GM19395 (cell line): Measurements from ENCODE around the gene MTFP1.
"Not testable (repeated sequence)": the region's sequence is repeated elsewhere in the genome, so short reads cannot be mapped to it uniquely, and the experiment has no call there.

Source experiments
- ATAC-seq: cut with Tn5 transposase; IDR thresholded peaks from one replicate; pipeline ENCODE4 v1.9.1; 2021; ENCODE audit warnings: mild to moderate bottlenecking, moderate library complexity; ENCODE audit not compliant: unreplicated experiment

The MTFP1 gene

DNA sequence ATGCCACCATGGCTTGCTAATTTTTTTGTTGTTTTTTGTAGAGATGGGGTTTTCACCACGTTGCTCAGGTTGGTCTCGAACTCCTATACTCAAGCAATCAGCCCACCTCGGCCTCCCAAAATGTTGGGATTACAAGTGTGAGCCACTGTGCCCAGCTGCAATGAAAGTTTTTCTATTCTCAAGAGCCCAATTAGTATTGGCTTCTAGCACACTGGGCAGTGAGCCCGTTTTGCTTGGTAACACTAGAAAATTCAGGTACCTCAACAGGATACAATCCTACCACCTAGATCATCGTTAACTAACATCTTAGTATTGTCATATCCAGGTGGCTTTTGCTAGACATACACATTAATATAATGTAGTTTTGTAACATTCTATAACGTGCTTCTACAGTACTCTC, 27.3 kb downstream of the MTFP1 start:
- ATAC-seq, result no peak

DNA sequence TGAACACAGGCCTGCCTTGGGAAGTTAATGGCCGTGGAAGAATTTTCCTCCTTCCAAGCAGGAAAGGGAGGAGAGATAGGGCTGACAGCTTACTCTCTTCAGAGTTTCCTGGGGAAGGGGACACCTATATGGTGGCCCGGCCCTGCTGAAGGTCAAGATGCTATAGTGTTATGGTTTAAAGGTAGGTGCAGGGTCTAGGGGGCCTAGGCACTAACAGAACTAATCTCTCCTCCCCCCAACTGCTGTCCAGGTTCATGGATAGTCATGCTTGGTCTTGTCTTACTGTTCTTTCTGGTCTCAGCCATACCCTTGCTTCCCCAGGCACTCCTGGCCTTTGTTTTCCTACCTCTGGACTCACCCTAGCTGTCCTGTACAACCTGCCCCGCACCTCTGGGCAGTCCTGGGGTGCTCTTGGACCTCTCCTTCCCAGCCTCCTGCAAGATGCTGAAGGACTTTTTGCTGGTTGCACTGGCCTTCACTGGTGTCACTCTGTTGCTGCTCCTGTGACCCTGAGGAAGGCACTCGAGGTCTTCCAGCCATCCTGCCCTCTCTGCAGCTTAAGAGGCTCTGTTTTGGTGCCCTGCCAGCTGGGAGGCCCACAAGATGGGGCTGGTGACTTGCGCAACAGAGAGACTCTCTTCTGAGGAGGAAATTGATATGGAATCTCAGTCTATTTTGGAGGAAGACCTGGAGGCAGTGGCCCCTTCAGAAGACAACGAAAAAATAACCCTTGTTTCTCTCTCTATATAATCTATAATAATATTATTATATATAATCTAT, 28.4 kb downstream of the MTFP1 start:
- ATAC-seq, result no peak

DNA sequence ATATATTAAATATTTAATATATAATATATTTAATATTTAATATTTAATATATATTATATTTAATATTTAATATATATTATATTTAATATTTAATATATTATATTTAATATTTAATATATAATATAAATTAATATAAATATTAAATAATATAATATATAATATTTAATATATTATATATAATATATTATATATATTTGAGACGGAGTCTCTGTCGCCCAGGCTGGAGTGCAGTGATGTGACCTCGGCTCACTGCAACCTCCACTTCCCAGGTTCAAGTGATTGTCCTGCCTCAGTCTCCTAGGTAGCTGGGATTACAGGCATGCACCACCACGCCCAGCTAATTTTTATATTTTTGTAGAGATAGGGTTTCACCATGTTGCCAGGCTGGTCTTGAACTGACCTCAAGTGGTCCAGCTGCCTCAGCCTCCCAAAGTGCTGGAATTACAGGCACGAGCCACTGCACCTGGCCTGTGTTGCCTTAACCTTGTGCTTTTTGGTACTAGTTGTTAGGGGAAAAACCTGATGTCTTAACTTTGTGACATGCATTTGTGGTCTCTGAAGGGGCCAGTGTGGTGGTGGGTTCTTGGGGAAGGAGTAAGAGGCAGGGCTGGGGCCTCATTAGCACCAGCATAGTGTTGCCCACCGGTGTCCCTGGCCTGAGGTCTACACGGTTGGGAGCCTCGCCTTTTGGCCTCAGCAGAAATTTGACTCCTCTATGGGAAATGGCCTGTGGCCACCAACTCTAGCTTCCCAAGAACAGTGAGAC, 29.7 kb downstream of the MTFP1 start:
- no peak for ATAC-seq

DNA sequence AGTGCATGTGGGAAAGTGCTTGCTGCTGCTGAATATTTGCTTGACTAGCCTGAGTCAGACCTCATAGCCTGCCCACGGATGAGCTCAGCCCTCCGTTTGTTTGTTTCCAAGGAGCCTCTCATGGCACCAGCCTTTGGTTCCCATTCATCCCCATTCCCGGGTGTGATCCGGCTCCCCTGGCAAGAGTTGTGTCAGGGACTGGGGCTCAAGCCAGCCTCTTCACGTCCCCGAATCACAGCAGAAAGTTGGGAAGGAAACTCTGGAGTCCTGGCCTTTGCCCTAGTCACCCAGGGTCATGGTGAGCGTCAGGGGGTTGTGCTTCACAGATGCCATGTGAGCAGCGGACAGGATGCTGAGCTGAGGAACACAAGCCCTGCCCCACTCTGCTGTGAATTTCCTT, 32.4 kb downstream of the MTFP1 start:
- no peak for ATAC-seq

DNA sequence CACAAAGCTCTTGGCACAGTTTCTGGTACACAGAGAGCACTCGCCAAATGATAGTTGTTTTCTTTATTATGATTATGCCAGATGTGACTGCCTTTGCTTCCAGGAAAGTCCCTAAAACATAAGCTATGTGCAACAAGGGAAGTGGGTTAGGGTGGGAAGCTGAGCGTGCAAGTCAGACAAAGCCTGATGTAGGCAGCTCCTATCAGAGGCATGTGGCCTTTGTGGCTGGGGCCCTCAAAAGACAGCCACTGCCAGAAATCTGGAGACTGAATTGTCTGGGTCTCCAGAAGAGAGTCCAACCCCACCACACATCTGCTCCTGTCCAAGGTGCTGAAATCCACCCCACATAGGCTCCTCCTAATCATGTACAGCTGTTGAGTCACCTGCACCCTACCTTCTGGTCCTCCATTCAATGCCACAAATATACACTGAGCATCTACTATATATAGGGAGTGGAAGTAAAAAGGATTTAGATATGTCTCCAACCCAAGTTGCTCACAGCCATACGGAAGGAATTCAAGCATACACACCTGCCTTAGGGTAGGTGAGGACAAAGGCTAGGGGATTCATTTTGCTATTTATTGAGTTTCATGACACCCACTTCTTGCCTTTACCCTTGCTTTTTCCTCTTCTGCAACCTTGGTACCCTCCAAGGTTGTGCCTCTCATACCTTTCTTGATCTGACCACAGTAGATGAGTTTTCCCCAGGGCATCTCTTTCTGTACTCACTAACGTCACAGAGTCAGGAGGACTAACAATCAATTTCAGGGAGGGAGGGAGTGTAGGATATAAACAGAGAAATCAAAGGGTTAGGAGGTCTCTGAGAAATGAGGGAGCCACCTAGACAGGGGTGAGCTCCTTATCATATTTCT, 33.8 kb downstream of the MTFP1 start:
- no peak for ATAC-seq

DNA sequence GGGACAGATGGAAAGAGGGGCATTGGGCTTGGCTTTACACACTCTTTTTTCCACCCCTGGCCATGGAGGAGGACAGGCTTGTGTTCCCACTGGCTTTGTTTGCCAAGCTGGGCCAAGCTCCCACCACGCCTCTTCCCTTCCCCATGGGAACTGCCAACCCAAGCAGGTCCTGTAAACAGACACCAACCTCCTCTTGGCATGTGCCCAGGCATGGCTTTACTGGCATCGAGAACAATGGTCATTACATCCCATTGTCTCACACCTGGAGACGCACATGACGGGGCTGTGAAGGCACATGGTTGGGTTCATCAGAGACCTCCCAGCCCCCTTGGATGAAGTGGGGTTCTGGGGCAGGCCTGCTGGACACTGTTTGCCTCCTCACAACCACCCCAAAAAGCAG, 34.6 kb downstream of the MTFP1 start:
- ATAC-seq, result no peak

DNA sequence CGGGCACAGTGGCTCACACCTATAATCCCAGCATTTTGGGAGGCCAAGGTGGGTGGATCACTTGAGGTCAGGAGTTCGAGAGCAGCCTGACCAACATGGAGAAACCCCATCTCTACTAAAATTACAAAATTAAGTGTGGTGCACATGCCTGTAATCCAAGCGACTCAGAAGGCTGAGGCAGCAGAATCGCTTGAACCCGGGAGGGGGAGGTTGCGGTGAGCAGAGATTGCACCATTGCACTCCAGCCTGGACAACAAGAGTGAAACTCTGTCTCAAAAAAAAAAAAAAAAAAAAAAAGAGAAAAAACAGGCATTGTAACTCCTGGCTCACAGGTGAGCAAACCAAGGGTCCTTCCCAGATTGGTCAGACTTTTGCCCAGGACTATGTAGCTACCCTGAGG, 35.0 kb downstream of the MTFP1 start:
- not testable (repeated sequence) for ATAC-seq

DNA sequence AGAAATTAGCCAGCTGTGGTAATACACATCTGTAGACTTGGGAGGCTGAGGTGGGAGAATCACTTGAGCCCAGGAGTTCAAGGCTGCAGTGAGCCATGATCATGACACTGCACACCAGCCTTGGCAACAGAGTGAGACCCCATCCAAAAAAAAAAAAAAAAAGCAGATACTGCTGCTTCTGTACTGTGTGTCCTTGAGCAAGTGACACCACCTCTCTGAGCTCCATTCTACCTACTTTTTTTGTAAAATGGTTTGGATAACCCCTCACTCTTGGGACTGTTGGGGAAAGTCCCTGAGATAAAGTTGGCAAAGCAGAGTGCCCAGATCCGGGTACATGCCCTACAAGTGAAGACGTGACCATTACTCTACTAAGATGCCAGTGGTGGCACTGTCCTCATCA, 43.6 kb downstream of the MTFP1 start:
- no peak for ATAC-seq

DNA sequence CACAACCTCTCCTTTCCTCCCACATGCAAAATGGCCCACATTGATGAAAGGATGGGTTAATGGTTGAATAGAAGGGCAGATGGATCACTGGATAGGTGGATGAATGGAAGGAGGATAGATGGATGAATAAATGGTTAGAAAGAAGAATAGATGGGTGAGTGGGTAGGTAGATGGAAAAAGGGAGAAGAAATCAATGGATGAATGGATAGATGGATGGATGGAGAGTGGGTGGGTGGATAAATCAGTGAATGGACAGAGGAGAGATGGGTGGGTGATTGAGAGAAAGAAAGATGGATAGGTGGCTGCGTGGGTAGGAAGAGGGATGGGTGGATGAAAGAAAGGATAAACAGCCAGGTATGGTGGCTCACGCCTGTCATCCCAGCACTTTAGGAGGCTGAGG, 45.1 kb downstream of the MTFP1 start:
- ATAC-seq, result no peak

DNA sequence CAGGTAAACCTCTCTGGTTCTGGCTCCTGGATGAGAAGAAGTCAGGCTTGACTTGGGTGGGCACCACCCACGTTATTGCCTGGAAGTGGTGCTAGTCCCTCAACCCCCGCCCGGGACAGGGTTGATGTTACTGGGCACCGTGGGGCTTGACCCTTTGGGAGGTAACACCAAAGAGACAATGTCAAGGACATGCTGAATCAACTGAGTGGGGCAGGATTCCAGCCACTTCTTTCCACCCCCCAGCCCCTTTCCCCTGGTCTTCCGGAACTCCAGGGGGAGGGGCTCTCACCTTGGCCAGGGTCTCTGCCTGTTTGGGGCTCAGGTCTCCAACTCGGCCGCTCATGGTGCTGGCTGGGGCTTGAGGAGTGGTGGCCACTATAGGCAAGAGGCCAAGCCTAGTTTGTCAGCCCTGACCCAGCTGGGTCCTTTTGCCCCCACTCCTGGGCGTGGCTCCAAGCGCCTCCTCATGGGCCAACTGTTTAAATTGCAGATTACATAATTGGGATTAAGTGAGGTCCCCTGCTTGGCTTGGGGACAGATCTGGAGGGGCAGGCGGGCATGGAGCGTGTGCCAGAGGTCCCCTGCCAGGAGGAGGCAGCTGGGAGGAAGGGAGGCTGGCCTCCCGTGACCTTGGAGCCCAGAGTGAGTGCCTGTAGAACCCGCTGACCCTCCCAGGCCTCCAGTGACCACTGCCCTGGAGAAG, 46.2 kb downstream of the MTFP1 start, which contains the start of gene SEC14L3:
TSS of gene SEC14L3 (minus strand) at position 402 of the 703 bp plus-strand sequence. CDS start at position 343, 59 bp downstream.
- no peak for ATAC-seq

DNA sequence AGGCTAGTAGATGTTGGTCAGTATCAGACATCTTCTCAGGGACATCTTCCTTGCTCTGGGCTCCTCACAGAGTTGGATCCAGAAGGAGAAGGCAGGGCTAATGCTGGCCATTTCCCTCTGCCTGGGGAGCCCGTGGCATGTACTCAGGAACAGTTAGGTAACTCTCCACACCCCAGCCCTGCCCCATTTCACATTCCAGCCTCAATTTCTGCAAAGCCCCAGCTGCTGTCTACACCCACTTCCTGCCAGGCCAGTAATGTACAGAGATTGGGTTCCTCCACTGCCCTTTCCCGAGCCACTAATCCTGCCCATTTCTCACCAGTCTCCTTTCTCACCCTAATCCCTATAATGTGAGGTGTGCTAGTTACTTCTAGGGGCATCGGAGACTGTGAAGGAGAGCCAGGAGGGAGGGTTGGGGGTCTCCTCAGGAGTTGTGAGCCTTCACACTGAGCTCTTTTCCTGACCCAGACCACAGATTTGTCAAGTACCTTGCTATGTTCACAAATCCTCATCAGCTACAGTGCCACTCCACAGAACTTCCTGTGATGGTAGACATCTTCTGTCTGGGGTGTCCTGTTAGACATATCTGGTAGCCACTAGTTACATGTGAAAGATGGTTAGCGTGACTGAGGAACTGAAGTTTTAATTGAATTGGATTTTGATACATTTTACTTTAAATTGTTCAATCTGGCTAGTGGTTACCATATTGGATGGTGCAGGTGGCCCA, 47.6 kb downstream of the MTFP1 start:
- no peak for ATAC-seq

DNA sequence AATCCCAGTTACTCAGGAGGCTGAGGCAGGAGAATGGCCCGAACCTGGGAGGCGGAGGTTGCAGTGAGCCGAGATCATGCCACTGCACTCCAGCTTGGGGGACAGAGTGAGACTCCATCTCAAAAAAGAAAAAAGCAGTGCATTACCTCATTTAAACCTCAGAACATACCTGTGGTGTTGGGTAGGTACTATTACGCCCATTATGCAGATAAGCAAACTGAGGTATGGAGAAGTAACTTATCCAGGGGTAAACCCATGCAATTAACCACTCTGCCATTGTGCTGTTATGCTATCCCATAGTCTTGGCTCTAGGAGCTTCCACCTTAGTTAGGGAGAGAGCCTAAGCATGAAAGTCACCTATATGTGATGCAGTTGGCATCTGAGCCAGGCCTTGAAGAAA, 48.6 kb downstream of the MTFP1 start:
- no peak for ATAC-seq

DNA sequence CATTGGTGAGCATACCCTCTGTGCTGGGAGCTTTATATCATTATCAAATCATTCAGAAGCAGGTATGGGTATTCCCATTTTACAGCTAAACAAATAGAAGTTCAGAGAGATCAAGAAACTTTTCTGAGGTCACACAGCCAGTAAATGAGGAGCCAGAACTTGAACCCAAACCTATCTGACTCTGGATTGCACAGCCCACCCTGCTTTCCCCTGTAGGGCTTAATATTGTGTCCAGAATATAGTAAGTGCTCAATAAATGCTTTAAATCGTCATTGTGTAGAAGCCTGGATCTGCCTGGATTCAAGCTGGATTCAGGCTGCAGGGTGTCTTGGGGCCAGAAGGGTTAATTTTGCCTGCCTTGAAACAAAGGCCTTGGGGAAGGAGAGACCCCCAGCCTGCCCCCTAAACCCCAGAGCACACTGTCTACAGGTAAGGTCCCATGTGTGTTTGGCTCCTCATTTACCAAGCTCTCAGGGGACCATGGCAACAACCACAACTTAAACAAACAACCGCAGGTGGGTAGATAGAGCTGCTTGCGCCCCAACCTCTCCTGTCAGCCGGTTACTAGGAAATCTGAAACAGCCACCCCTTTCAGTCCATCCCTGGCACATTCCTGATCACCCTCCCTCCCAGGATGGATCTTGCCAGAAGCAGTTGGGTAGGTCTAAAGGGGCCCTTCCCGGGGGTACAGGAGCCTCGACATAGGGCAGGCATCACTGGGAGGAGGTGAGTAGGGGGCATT, 49.3 kb downstream of the MTFP1 start:
- ATAC-seq, result no peak
